Measurements from ENCODE around the gene HECTD4. TPM values are rescaled to one million over a fixed set of nuclear protein-coding genes. Genes with fewer than 3 reads are reported as not detected.

The HECTD4 gene
- polyA plus RNA-seq, 1 donor from 2014 or later, result 15.8 TPM

GRCh38 chr12:112216223-112216622 is 166.0 kb downstream of the HECTD4 start:
- H3K27me3 ChIP-seq (ENCODE audit: insufficient read depth, low read depth, low read length), result no peaks in the 10 kb centered on the region
- H3K4me2 ChIP-seq (ENCODE audit: low read length), result no peak overlapping the region
- no peaks in the 10 kb centered on the region for H3K9me3 ChIP-seq (ENCODE audit: low read length)
- no peaks in the 10 kb centered on the region for H3K9me2 ChIP-seq (ENCODE audit: insufficient read depth, low read length)
- no peaks in the 10 kb centered on the region for H3K79me2 ChIP-seq (replicated peaks; ENCODE audit: insufficient read depth, low read length)
- no peaks in the 10 kb centered on the region for H4K20me1 ChIP-seq (ENCODE audit: insufficient read depth)
- no peak overlapping the region for H3K27ac ChIP-seq (ENCODE audit: low read length)
- H3F3A ChIP-seq (ENCODE audit: insufficient read depth, low read length, poor library complexity, severe bottlenecking), result no peaks in the 10 kb centered on the region
- TF ChIP-seq CTCF (IDR thresholded peaks at IDR 0.05; ENCODE audit: poor library complexity, severe bottlenecking), result no peak
- TF ChIP-seq EZH2 (IDR thresholded peaks at IDR 0.05; ENCODE audit: borderline replicate concordance, insufficient read depth, low read length, poor library complexity, severe bottlenecking), result no peak
- TF ChIP-seq POLR2AphosphoS5 (IDR thresholded peaks at IDR 0.05), result no peak
- TF ChIP-seq SMC3 (conservative IDR thresholded peaks at IDR 0.05; ENCODE audit: poor library complexity), result no peak
- no peak for TF ChIP-seq REST (IDR thresholded peaks at IDR 0.05; ENCODE audit: borderline replicate concordance)
- TF ChIP-seq TAF1 (IDR thresholded peaks at IDR 0.05; ENCODE audit: low read depth), result no peak
- TF ChIP-seq MXI1 (conservative IDR thresholded peaks at IDR 0.05; ENCODE audit: poor library complexity, severe bottlenecking), result no peak
- TF ChIP-seq RAD21 (conservative IDR thresholded peaks at IDR 0.05), result no peak
- TF ChIP-seq EP300 (conservative IDR thresholded peaks at IDR 0.05; ENCODE audit: poor library complexity, severe bottlenecking), result no peak
- H3K9ac ChIP-seq (ENCODE audit: low read length), result no peak overlapping the region
- H3K36me3 ChIP-seq (ENCODE audit: insufficient read depth, low read length), result peaks cover 8% of the 10 kb centered on the region
- H2AFZ ChIP-seq (ENCODE audit: low read depth, low read length), result no peak overlapping the region
- no peak overlapping the region for H3K4me3 ChIP-seq (ENCODE audit: low read length)

GRCh38 chr12:112214064-112214463 is 168.2 kb downstream of the HECTD4 start:
- H3K27ac ChIP-seq (ENCODE audit: low read length), result no peak overlapping the region
- H3K79me2 ChIP-seq (replicated peaks; ENCODE audit: insufficient read depth, low read length), result no peaks in the 10 kb centered on the region
- H3K4me3 ChIP-seq (ENCODE audit: low read length), result no peak overlapping the region
- H3K9me3 ChIP-seq (ENCODE audit: low read length), result no peaks in the 10 kb centered on the region
- no peak for TF ChIP-seq CTCF (IDR thresholded peaks at IDR 0.05; ENCODE audit: poor library complexity, severe bottlenecking)
- no peak overlapping the region for H3K9ac ChIP-seq (ENCODE audit: low read length)
- H3K9me2 ChIP-seq (ENCODE audit: insufficient read depth, low read length), result no peaks in the 10 kb centered on the region
- H3K36me3 ChIP-seq (ENCODE audit: insufficient read depth, low read length), result peaks cover 6% of the 10 kb centered on the region
- H3F3A ChIP-seq (ENCODE audit: insufficient read depth, low read length, poor library complexity, severe bottlenecking), result no peaks in the 10 kb centered on the region
- no peak overlapping the region for H2AFZ ChIP-seq (ENCODE audit: low read depth, low read length)
- H4K20me1 ChIP-seq (ENCODE audit: insufficient read depth), result no peaks in the 10 kb centered on the region
- no peaks in the 10 kb centered on the region for H3K27me3 ChIP-seq (ENCODE audit: insufficient read depth, low read depth, low read length)
- H3K4me2 ChIP-seq (ENCODE audit: low read length), result no peak overlapping the region

Measured in neural cell (in vitro differentiated cells).